Keratinocyte (primary cell): Measurements from ENCODE around the gene STAC2. TPM values are rescaled to one million over a fixed set of nuclear protein-coding genes. Genes with fewer than 3 reads are reported as not detected.
A peak's percentile ranks its signal among the peaks of the same experiment; 100 is the strongest.

ENCODE experiments used
- DNase-seq: peaks from one replicate; pipeline ENCODE4 v3.0.0-alpha.2; 2011; ENCODE audit warnings: low read depth, missing footprints, low spot score
- FAIRE-seq: peaks from 2 replicates; lab custom pipeline; 2011; peaks lifted over from hg19 to GRCh38; lab: Jason Lieb, UNC
- H2AFZ ChIP-seq: 2 replicates; pipeline ENCODE4 v1.6.0; 2012; ENCODE audit warnings: low read length, control low read depth, inconsistent platforms; ENCODE audit not compliant: control insufficient read depth
- H3K27ac ChIP-seq: 2 replicates; pipeline ENCODE4 v1.5.1; 2011; ENCODE audit warnings: low read length; ENCODE audit not compliant: control insufficient read depth, insufficient read depth
- H3K27me3 ChIP-seq: 3 replicates; pipeline ENCODE4 v1.6.0; 2011; ENCODE audit warnings: low read length; ENCODE audit not compliant: control insufficient read depth, insufficient read depth; ENCODE audit errors: extremely low read depth
- H3K36me3 ChIP-seq, 2 experiments: 2 replicates in 1 of 2; 3 replicates in 1 of 2; pipeline ENCODE4 v1.5.1; 2011; ENCODE audit warnings: low read length in 2 of 2, mild to moderate bottlenecking in 1 of 2; ENCODE audit not compliant: control insufficient read depth in 2 of 2, insufficient read depth in 2 of 2; ENCODE audit errors: extremely low read depth in 1 of 2
- H3K4me1 ChIP-seq: 3 replicates; pipeline ENCODE4 v1.5.1; 2011; ENCODE audit warnings: low read length; ENCODE audit not compliant: control insufficient read depth, insufficient read depth; ENCODE audit errors: extremely low read depth
- H3K4me2 ChIP-seq: 3 replicates; pipeline ENCODE4 v1.6.0; 2011; ENCODE audit warnings: low read depth, low read length; ENCODE audit not compliant: control insufficient read depth, insufficient read depth; ENCODE audit errors: extremely low read depth
- H3K4me3 ChIP-seq, 3 experiments: fragments of 200-600 bp in 1 of 3; sonication (generic) in 1 of 3; 2 replicates in 2 of 3; 3 replicates in 1 of 3; pipeline ENCODE4 v1.5.1; 2011 to 2016; ENCODE audit warnings: low read length in 3 of 3, mild to moderate bottlenecking in 3 of 3, control low read depth in 2 of 3, inconsistent platforms in 1 of 3, low read depth in 1 of 3, mixed read lengths in 1 of 3, mixed run types in 1 of 3, moderate library complexity in 1 of 3; ENCODE audit not compliant: control insufficient read depth in 2 of 3, insufficient read depth in 2 of 3; ENCODE audit errors: extremely low read depth in 1 of 3
- H3K79me2 ChIP-seq: 2 replicates; pipeline ENCODE4 v1.6.0; 2012; ENCODE audit warnings: low read length; ENCODE audit not compliant: control insufficient read depth, insufficient read depth
- H3K9ac ChIP-seq: 3 replicates; pipeline ENCODE4 v1.6.0; 2011; ENCODE audit warnings: low read length; ENCODE audit not compliant: control insufficient read depth, insufficient read depth; ENCODE audit errors: extremely low read depth
- H3K9me1 ChIP-seq: 3 replicates; pipeline ENCODE4 v1.6.0; 2011; ENCODE audit warnings: low read length; ENCODE audit not compliant: control insufficient read depth, insufficient read depth; ENCODE audit errors: extremely low read depth
- H3K9me3 ChIP-seq: 2 replicates; pipeline ENCODE4 v1.5.1; 2012; ENCODE audit warnings: low read depth, low read length; ENCODE audit not compliant: control insufficient read depth
- H4K20me1 ChIP-seq: 3 replicates; pipeline ENCODE4 v1.6.0; 2011; ENCODE audit warnings: low read length; ENCODE audit not compliant: control insufficient read depth, insufficient read depth; ENCODE audit errors: extremely low read depth
- CTCF ChIP-seq, 3 experiments: IDR thresholded peaks in 1 of 3; conservative IDR thresholded peaks in 1 of 3; optimal IDR thresholded peaks in 1 of 3; 2 replicates in 2 of 3; 3 replicates in 1 of 3; pipeline versions ENCODE3 to v1.5.1; 2011; ENCODE audit warnings: low read length in 3 of 3, mild to moderate bottlenecking in 3 of 3, moderate library complexity in 2 of 3, control low read depth in 1 of 3, inconsistent platforms in 1 of 3; ENCODE audit not compliant: insufficient read depth in 2 of 3; ENCODE audit errors: extremely low read depth in 1 of 3
- EZH2 ChIP-seq: IDR thresholded peaks from one replicate; pipeline ENCODE4 v1.6.1; 2012; ENCODE audit warnings: inconsistent platforms, mild to moderate bottlenecking, low read length, moderate library complexity
- dilution Hi-C: fragments of 300-500 bp; cut with MboI; formaldehyde crosslinking; loops from one replicate; pipeline ENCODE4 v1.7.0; 2020; ENCODE audit warnings: low sequenced_read_pairs; ENCODE audit not compliant: extremely low pct_ligation_motif_present
- polyA plus RNA-seq, 5 experiments: library from polyadenylated mRNA; depleted of rRNA in 3 of 5; stranded (reverse) in 3 of 5; stranded (forward) in 1 of 5; unstranded in 1 of 5; fragments of >200 nt; gene quantifications; 1 replicate in 1 of 5; 2 replicates in 3 of 5; 3 replicates in 1 of 5; pipeline versions ENCODE4 v1.2.1 to v1.2.3, GENCODE V29; 2011 to 2012; ENCODE audit warnings: missing spikeins in 2 of 5, low read depth in 1 of 5, low replicate concordance in 1 of 5

The STAC2 gene
- polyA plus RNA-seq, 1 donor (not counting 4 experiments of a cell fraction or from before 2014, with no cell fraction given) = not detected

GRCh38 chr17:39231591-39232551 lies 6.1 kb upstream of the STAC2 start:
- Histone ChIP-seq H3K4me1 (no peaks in the 10 kb centered on the region), H3K9me3 (no peaks in the 10 kb centered on the region), H3K9ac (no peak overlapping the region), H3K4me3 (no peak overlapping the region), H2AFZ (no peak overlapping the region), H3K27me3 (peaks cover 26% of the 10 kb centered on the region), H3K9me1 (no peaks in the 10 kb centered on the region), H4K20me1 (no peaks in the 10 kb centered on the region), H3K79me2 (no peaks in the 10 kb centered on the region), H3K36me3 (no peaks in the 10 kb centered on the region), H3K27ac (no peak overlapping the region), H3K4me2 (no peak overlapping the region)
- dilution Hi-C loops = no loop called here
- FAIRE-seq (no peak), DNase-seq (no peak)
- TF ChIP-seq CTCF (optimal IDR thresholded peaks at IDR 0.05 in 1 of 3, IDR thresholded peaks at IDR 0.05 in 1 of 3, conservative IDR thresholded peaks at IDR 0.05 in 1 of 3; ENCODE audit: extremely low read depth in 1 of 3, insufficient read depth in 2 of 3, low read length in 3 of 3) (peak; percentile 53 to 87 (median 71)), EZH2 (no peak)

GRCh38 chr17:39231091-39231561 lies 5.4 kb upstream of the STAC2 start:
- Histone ChIP-seq H3K27me3 (peaks cover 33% of the 10 kb centered on the region), H3K4me1 (no peaks in the 10 kb centered on the region), H3K9me1 (no peaks in the 10 kb centered on the region), H3K4me3 (no peak overlapping the region), H3K9ac (no peak overlapping the region), H3K79me2 (no peaks in the 10 kb centered on the region), H3K9me3 (no peaks in the 10 kb centered on the region), H3K36me3 (no peaks in the 10 kb centered on the region), H3K27ac (no peak overlapping the region), H3K4me2 (no peak overlapping the region), H2AFZ (no peak overlapping the region), H4K20me1 (no peaks in the 10 kb centered on the region)
- TF ChIP-seq EZH2 = no peak
- no peak for TF ChIP-seq CTCF (optimal IDR thresholded peaks at IDR 0.05 in 1 of 3, IDR thresholded peaks at IDR 0.05 in 1 of 3, conservative IDR thresholded peaks at IDR 0.05 in 1 of 3; ENCODE audit: extremely low read depth in 1 of 3, insufficient read depth in 2 of 3, low read length in 3 of 3)
- dilution Hi-C loops = no loop called here
- no peak for FAIRE-seq
- DNase-seq = no peak
